Measurements from ENCODE around the gene AIFM1.

The AIFM1 gene

DNA sequence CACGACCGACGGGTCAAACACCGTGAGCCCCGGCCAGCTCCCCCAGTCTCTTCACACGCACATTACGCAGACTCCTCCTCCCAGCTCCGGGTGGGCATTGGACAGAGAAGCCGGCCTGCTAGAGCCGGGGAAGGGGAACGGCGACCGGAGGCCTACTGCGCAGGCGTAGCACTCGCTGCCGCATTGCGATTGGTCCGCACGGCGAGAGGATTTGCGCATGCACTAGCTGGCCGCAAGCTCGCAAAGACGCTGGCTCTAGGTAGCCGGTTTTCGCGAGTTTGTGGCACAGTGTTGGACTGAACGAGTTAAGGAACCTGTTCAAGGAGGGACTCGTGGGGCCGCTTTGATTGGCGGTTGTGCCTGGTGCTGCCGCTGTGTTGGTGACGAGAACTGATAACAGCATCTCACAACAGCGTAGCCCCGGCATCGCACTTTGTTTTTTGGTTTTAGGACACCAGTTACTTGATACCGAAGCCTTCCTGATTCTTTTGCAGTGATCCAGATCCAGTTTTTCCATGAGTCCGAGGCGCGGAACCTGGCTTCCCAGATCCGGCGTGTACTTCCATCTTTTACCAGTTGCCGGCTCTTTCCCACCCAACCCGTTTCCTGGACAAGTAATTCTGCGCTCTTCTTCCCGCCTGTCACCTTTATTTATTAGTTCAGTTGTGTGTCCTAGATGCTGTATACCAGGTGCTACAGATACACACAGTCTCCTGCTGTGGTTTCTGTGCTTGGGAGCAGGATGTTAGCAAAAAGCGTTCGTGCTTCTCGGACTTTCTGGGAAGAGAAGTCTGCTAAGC is at the start of gene AIFM1:
Gene AIFM1, minus strand, starts transcription at position 139 of the 800 bp plus-strand sequence. CDS start 185 bp downstream, outside the sequence.
- DNase-seq (ENCODE audit: low spot score): peak; percentile 94

DNA sequence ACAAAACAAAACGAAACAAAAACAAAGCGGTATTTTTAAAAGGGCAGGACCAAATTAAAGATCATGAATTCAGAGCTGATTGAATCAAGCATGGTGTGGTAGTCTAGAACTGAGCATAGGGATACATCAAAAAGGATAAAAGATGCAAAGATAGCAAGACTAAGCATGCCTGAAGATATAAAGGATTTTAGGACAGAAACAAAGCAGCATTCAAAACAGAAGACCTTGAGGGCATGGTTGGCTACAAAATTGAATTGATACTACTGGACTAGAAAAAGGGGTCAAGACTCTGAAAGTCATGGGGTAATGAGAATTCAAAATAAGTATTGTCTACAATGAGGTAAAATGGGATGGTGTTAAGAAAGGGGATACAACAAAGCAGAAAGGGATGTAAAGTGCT is 47.7 kb upstream of the AIFM1 start:
- DNase-seq (ENCODE audit: low spot score): no peak

DNA sequence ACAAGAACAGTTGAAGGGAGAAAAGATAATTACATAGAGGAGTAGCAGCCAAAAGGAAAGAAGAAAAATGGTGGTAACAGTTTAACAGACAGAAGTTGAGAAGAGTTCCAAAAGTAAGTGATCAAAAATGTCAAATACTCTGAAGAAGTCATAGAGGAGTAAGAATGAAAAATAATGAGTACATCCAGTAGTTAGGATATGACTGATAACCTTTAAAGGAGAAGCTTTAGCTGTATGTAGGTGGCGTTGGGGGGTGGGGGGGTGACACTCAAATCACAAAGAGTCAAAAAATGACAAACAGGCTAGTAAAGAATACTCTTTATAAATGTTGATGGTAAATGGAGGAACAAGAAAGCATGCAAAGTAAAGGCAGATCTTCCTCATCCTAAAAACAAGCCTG is 46.7 kb upstream of the AIFM1 start:
- DNase-seq (ENCODE audit: low spot score): no peak

DNA sequence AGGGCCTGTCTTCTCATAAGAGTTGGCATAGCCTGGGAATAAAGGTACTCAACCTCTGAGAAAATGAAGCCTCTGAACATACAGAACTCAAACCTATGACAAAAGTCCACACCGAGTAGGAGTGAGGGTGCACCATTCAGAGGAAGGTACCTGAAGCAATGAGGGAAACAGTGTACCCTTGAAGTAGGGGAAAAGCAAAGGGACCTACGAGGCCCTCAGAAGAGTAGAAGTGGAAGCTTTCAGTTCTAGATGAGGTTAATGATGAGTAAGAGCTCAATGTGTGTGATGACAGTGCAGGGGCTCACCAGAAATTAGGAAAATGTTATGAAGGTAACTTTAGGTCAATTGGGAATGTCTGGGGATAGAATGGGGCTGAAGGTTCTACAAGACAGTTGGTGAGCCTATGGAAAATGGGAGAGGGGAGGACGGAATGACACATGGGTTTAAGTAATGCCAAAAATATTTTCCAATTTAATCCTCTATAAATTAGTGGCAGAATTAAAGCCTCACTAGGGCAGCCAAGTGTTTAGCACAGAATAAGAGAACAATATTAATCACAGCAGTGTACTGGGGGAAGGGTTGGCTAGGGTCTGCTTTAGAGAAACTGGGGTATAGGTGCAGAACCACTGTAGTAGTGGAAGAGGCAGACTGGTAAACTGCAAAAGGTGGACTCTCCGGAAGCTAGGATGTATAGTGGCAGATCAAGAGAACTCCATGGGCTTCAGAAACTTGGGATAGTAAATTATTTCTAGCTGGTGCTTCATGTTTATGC is 46.0 kb upstream of the AIFM1 start:
- no peak for DNase-seq (ENCODE audit: low spot score)

DNA sequence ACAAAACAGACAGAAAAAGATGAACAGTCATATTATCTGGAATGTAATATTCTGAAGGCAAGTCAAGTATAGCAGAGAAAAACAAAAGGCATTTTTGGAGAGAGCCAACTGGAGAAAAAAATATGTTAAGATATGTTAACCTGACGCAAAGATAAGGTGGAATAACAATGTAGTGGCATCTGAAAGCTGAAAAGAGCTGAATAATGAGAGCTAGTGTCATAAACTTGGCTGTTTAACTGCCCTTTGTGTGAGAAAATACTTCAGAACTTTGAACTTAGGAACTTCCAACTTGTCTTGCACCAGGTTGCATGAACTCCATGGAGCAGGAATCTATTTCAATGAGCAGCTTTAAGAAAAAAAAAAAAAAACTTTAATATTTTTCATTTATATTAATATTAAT is 39.0 kb upstream of the AIFM1 start:
- no peak for DNase-seq (ENCODE audit: low spot score)

DNA sequence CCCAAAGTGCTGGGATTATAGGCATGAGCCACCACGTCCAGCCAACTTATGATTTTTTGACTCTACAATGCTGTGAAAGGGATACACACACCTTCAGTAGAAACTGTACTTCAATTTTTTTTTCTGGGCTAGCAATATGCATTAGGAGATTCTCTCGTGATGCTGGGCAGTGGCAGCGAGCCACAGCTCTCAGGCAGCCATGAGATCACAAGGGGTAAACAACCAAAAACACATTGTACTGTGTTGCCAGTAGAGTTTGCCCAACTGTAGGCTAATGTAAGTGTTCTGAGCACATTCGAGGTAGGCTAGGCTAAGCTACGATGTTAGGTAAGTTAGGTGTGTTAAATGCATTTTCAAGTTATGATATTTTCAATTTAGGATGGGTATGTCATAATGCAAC is 31.8 kb upstream of the AIFM1 start:
- DNase-seq (ENCODE audit: low spot score): no peak

DNA sequence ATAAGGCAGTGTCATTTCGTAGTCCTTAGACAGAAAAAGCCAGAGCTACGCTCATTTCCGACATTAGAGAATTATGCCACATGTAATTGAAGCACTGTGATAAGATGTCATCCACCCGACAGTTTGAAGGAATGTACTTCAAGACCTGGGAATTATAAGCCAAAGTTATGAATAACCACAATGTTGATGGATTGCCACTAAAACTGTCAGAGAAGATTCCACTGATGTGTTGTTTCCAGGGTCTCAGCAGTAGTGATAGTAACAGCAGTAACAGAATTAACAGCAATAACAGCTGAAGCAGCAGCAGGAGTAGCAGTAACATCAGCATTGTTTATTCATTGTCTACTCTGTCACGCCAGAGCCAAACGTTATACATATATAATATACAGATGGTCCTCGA is 30.8 kb upstream of the AIFM1 start:
- no peak for DNase-seq (ENCODE audit: low spot score)

DNA sequence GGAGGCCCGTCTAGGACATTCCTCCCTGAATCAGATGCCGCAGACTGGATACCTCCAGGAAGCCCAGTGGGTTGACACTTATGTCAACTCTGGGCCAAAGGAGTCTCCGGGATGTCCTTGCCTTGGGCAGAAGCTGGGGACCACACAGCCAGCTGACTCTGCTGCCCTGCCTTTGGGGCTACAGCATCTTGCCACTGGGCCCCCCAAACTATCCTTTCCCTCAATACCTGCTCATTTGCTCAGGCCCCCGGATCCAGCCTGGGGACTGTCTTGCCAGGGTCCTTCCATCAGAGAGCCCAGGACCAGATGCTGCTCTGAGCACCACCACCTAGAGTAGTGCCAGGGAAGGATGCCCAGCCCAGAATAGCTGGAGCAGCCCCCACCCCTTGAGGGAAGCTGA is 25.2 kb upstream of the AIFM1 start:
- DNase-seq (ENCODE audit: low spot score): no peak

DNA sequence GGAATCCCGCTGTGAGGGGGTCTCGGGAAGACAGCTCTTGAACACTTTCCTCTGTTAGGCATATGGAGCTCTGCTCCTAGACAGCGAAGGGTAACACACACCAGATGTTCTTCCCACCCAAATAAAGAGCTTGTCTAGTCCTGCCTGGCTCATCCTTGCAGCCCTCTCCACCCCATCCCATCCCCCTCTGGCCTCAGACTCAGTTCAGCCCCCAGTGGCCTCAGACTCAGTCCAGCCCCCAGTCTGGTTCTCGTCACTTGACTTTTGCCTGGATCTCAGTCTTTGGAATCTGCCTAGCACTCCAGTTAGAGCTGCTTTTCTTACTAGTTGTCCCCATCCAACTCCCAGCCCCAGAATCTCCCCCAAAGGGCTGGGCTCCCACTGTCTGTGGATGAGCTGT is 21.0 kb upstream of the AIFM1 start:
- DNase-seq (ENCODE audit: low spot score): no peak

DNA sequence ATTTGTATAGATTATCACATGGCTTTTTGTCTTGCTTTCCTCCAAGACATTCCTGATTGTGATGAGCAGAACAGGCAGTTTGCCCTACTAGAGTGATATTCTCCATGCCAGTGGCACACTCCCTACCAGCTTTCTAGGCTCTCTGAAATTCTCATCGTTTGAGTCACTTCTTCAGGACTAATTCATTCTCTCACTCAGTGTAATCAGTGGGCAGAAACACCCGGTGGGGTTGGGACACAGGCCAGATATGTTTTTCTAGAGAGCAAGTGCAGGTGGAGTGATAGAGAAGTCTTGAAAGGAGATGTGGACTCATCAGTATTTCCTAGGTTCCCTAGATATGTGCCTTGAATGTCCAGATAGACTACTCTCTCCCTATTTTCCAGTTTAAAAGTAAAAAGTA is 19.2 kb upstream of the AIFM1 start:
- DNase-seq (ENCODE audit: low spot score): no peak

DNA sequence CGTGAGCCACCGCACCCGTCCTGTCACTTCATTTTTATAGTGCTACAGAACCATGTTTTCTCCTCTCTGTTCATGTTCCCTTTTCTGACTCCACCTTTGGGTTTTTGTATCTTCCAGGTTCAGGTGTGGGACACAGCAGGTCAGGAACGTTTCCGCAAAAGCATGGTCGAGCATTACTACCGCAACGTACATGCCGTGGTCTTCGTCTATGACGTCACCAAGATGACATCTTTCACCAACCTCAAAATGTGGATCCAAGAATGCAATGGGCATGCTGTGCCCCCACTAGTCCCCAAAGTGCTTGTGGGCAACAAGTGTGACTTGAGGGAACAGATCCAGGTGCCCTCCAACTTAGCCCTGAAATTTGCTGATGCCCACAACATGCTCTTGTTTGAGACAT is 18.5 kb upstream of the AIFM1 start:
- no peak for DNase-seq (ENCODE audit: low spot score)

DNA sequence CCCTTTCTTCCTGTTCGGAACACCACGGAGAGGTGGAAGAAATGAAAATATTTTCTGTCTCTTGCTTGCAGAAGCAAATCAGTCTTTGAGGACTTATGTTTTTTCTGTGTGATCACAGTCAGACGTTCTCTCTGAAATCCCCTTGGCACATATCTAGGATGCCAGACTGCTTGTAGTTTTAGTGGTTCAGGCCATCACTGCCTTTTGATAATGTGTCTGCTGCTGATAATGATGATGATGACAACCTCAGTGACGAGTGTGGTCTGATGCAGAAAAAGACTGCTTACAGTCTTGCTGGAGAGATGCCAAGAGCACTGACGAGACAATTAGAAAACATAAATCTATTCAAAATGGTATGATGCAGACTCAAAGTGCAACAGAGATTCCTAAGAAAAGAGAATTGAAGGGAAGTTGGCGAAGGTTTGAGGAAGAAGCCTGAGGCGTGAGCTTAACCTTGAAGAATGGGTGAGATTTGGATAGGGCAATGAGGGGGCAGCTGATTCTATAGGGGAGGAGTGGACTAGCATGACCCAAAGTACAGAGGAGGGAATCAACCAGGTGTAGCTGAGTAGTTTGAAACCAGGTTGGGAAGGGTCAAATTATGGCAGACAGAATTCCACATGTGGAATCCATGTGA is 14.1 kb upstream of the AIFM1 start:
- no peak for DNase-seq (ENCODE audit: low spot score)

DNA sequence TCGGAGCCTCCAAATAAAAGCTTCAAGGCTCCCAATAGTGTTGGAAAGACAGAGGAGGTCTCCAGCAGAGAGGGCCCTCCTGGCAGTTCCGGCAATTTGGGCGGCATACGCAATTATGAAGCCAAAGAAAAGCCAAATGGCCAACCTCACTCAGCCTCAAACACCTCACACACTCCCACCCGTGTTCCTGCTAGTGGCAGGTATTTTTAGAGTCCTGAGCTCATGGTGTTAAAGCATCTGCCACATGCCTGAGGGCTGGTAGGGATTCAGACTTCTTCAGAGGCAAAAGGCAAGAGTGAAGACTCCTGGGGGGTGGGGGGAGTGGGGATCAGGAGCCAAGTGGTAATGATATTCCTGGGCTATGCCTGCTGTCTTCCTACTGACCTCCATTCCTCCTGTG is 13.5 kb upstream of the AIFM1 start:
- no peak for DNase-seq (ENCODE audit: low spot score)

DNA sequence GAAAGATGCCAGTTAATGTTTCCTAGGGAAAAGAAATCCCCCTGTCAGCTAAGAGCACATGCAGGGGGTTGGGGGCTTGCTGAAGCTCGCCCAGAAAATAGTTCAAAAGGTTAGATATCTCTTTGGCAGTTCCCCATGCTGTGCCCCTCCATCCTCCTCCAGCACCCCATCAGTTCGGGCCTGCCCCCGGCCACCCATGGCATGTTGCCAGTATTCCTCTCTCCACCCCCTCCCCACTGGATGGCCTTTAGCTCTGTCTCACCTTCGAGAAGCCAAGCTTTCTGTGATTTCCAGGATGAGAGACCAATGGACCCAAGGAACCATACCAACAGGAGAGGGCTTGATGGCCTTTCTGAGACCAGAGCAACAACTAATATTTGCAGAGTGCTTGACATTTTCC is 11.3 kb upstream of the AIFM1 start:
- no peak for DNase-seq (ENCODE audit: low spot score)

DNA sequence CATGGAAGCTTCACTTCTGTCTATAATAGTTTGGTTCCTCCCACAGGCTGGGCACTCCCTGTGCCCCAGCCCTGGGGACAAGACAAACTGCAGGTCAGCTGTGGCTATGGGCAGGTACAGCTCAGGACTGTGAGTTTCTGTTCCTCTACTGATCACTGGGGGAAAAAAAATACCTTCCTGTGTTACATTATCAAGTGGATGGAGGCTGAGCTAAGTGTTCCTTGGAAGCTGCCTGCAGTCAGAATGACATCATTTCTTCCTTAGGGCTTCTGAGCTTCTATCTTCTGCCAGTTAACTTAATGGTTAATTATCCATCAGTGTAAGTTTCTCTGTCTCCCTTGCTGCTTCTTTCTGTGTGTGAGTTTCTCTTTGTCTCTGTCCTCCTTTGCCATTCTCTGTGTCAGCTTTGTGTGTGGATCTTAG is 10.7 kb upstream of the AIFM1 start:
- no peak for DNase-seq (ENCODE audit: low spot score)

DNA sequence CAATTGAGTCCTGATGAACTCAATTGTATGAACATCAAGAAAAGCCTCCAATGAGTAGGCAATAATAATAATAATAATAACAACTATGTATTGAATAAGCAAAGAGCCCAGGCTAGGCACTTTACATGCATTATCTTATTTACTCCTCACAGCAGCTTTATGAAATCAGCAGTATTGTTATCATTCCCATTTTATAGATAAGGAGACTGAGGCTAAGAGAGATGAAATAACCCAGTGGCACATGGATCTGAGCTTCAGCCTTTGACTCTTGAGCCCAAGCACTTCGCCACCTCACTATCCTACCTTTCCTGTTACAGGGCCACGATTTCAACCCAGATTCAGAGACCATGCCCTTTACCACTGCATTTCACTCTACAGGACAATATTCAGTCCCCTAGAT is 9.3 kb upstream of the AIFM1 start:
- DNase-seq (ENCODE audit: low spot score): no peak

DNA sequence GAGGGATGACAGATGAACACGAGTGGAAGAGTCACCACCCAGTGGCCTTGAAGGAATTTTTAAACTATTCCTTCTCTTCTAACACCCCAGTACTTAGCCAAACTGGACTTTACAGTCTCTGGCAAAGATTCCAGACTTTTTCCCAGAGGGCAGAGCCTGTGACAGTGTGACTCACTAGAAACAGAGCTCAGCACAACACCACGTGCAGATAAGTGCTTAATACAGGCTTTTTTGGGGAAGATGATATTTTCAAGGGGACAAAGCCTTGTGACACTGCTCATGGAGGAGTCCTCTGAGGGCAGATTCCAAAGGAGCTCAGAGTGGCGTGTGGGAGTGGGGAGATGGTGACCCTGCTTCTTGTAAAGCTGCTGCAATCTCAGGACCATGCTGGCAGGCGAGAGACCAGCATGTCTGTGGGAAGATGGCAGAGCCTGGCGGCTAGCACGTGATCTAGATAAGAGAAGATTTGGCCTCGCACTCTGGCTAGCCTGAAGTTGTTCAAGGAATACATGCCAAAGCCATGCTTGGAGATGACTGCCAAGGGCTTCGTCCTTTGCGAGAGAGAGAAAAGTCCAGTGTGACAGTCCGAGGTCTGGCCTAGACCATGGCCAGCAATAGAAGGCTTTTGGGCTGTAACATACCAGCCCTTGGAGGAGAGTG is 8.5 kb upstream of the AIFM1 start:
- DNase-seq (ENCODE audit: low spot score): no peak

DNA sequence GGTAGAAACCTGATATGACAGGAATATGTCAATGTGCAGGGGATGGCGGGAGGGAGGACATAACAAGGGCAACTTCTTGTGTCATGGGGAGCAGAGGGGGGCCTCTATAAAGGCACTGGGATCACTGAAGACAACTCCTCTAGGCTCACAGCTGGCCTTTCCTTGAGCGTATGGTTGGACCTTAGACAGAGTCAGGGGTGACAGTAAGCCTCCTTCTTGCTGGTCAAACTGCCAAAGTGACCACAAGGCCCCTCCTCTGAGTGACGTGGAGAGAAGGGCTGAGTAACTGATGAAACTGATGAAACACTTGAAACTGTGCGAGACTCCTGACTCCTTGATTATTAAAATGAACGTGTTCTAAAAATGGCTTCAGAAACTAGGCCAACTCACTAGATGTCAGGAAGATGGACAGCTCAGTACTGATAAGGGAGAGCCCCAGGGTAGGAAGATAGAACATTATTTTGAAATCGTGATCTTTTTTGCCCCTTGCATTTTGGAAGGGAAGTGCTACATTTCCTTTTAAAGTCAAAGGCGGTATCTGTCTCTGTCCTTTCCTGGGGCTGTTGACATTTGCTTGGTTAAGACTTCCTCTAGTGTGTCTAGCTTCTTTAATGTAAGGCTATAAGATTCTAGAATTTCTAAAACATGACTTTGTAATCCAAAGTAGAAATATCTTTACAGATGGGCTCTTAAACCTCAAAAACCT is 7.7 kb upstream of the AIFM1 start:
- DNase-seq (ENCODE audit: low spot score): no peak

DNA sequence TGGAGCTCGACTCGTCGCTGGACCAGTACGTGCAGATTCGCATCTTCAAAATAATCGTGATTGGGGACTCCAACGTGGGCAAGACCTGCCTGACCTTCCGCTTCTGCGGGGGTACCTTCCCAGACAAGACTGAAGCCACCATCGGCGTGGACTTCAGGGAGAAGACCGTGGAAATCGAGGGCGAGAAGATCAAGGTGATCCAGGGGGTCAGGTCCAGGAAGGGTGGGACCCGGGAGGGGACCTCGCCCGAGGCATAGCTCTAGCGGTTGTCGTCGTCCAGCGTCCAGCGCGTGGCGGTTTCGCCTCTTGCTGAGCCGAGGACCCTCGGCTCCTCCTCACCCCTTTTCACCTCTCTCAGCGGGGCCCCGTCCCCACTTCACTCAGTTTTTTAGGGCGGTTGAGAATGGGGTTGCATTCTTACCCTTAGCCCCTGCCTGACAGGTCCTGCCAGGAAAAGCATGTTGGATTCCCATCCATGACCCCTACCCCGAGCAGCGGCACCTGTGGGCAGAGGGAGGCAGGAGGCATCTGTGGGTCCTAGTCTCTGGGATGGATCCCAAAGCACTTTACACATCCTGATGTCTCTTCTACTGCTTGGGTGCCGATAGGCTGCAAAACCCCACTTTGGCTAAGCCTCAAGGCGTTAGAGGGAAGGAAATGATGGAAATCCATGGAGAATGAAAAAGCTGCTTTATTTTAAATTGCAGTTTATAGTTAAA is 6.6 kb upstream of the AIFM1 start:
- no peak for DNase-seq (ENCODE audit: low spot score)

DNA sequence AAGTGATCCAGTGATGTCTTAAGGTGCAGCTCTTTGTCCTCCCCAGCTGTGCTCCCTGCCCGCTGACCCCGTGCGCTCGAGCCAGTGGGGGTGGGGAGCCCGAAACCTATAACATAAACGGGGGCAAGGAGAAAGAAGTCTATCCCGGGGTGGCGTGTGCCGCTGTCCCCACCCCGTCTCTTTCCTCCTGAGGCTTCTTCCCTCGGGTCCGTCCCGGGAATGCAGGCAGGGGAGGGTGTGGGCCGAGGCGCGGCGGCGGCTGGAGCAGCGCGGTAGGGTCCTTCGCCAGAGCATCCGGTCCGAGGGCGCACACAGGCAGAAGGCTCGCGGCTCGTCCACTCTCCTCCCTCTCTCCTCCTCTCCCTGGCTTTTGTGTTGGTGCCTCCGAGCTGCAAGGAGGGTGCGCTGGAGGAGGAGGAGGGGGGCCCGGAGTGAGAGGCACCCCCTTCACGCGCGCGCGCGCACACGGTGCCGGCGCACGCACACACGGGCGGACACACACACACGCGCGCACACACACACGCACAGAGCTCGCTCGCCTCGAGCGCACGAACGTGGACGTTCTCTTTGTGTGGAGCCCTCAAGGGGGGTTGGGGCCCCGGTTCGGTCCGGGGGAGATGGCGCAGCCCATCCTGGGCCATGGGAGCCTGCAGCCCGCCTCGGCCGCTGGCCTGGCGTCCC is 5.9 kb upstream of the AIFM1 start, which contains the start of gene RAB33A:
Gene RAB33A, plus strand, starts transcription at position 517 of the 681 bp plus-strand sequence. Its CDS starts 101 bp downstream, at position 618.
- peak; percentile 58 for DNase-seq (ENCODE audit: low spot score)
